Measurements from ENCODE around the gene PPIF. TPM values are rescaled to one million over a fixed set of nuclear protein-coding genes. Genes with fewer than 3 reads are reported as not detected.

The PPIF gene
- total and polyA plus RNA-seq, 2 of the 4 experiments (the other 2 are of a cell fraction), result 29.2 to 130 TPM

- Histone ChIP-seq H2AK5ac (ENCODE audit: low read depth, low read length) (peak overlapping the region; percentile 92), H3K27ac (ENCODE audit: insufficient read depth, low read length) (peak overlapping the region; percentile 79), H3K9me3 (ENCODE audit: control insufficient read depth, insufficient read depth, low read length) (no peaks in the 10 kb centered on the region), H3K23ac (ENCODE audit: low read depth, low read length) (peak overlapping the region; percentile 86; the same call in 1 of the 2 replicates), H3K4me3 (ENCODE audit: insufficient read depth, low read depth, low read length) (no peak overlapping the region), H3K79me1 (ENCODE audit: low read depth in 1 of 2, low read length in 2 of 2) (peaks cover 3 to 18% of the 10 kb centered on the region in 2 experiments; a peak in 1 of 4 replicates), H2AFZ (replicated peaks; ENCODE audit: low read length, poor library complexity) (peak overlapping the region; percentile 40), H3K4me1 (ENCODE audit: control insufficient read depth, insufficient read depth, low read length) (peaks cover 27% of the 10 kb centered on the region), H3K14ac (replicated peaks; ENCODE audit: low read depth, low read length) (peak overlapping the region; percentile 95), H3K27me3 (ENCODE audit: control insufficient read depth, insufficient read depth, low read length) (no peaks in the 10 kb centered on the region), H3K36me3 (ENCODE audit: control insufficient read depth, insufficient read depth, low read length) (peaks cover 19% of the 10 kb centered on the region; the same call in 1 of the 2 replicates), H2BK15ac (ENCODE audit: low read depth, low read length) (peak overlapping the region; percentile 88; the same call in 1 of the 3 replicates), H3K4me2 (ENCODE audit: low read depth, low read length) (no peak overlapping the region), H4K20me1 (ENCODE audit: insufficient read depth, low read length) (no peaks in the 10 kb centered on the region), H3K4ac (ENCODE audit: low read depth, low read length) (peak overlapping the region; percentile 84), H3K9me1 (ENCODE audit: insufficient read depth, low read length) (peaks cover 25% of the 10 kb centered on the region; the same call in 1 of the 2 replicates), H2BK120ac (ENCODE audit: low read depth, low read length) (peak overlapping the region; percentile 94), H3K56ac (ENCODE audit: extremely low read depth, insufficient read depth, low read length) (peak overlapping the region; percentile 49; the same call in 1 of the 2 replicates), H2BK20ac (ENCODE audit: low read depth, low read length) (peak overlapping the region; percentile 83), H4K91ac (ENCODE audit: insufficient read depth, low read depth, low read length) (peak overlapping the region; percentile 95), H2BK5ac (ENCODE audit: low read depth, low read length, poor library complexity, severe bottlenecking) (peak overlapping the region; percentile 73), H3K18ac (ENCODE audit: low read depth, low read length) (peak overlapping the region; percentile 70), H4K8ac (ENCODE audit: low read depth in 2 of 2, low read length in 2 of 2) (peak overlapping the region; percentile 78 to 94), H2AK9ac (replicated peaks; ENCODE audit: low read depth, low read length, poor library complexity) (peak overlapping the region; percentile 94), H3K9ac (ENCODE audit: low read depth, low read length) (peak overlapping the region; percentile 29), H4K5ac (ENCODE audit: low read depth, low read length) (peak overlapping the region; percentile 58)
- ChIA-PET CTCF (no interaction called here), POLR2A (ENCODE audit: unreplicated experiment) (no interaction called here)
- no TSS peak for BruUV-seq (replicated peaks)
- 25% methylated on average over 2 of the region's 9 CpGs; no CpG with 5 or more reads in 1 of the 2 experiments for WGBS, 2 experiments (ENCODE audit: extremely low coverage in 2 of 2, insufficient read length in 1 of 2)
- ATAC-seq (ENCODE audit: low read depth) (peak; percentile 4), DNase-seq (no peak)
- TF ChIP-seq CTCF (conservative IDR thresholded peaks at IDR 0.05; ENCODE audit: low read depth, low read length), result no peak
- TF ChIP-seq, protein P1, sequence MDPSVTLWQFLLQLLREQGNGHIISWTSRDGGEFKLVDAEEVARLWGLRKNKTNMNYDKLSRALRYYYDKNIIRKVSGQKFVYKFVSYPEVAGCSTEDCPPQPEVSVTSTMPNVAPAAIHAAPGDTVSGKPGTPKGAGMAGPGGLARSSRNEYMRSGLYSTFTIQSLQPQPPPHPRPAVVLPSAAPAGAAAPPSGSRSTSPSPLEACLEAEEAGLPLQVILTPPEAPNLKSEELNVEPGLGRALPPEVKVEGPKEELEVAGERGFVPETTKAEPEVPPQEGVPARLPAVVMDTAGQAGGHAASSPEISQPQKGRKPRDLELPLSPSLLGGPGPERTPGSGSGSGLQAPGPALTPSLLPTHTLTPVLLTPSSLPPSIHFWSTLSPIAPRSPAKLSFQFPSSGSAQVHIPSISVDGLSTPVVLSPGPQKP (IDR thresholded peaks at IDR 0.05; ENCODE audit: borderline replicate concordance, low read depth, low read length), result no peak
- TF ChIP-seq MXI1 (IDR thresholded peaks at IDR 0.05; ENCODE audit: borderline replicate concordance, low read depth, low read length), result no peak
- no peak for TF ChIP-seq NFE2L2 (IDR thresholded peaks at IDR 0.05; ENCODE audit: low read depth, low read length)
- TF ChIP-seq BHLHE40 (IDR thresholded peaks at IDR 0.05; ENCODE audit: low read depth, low read length), result no peak
- TF ChIP-seq MAZ (IDR thresholded peaks at IDR 0.05; ENCODE audit: borderline replicate concordance, low read depth, low read length), result no peak
- no peak for TF ChIP-seq POLR2A (IDR thresholded peaks at IDR 0.05; ENCODE audit: low read depth, low read length)
- TF ChIP-seq RAD21 (IDR thresholded peaks at IDR 0.05; ENCODE audit: low read length), result no peak
- no peak for TF ChIP-seq CHD1 (IDR thresholded peaks at IDR 0.05; ENCODE audit: low read depth, low read length)
- TF ChIP-seq MAFK (IDR thresholded peaks at IDR 0.05; ENCODE audit: low read depth, low read length), result no peak
- dilution Hi-C loops (cut with HindIII; ENCODE audit: low sequenced_read_pairs, unreplicated experiment) (no loop called here), in situ Hi-C loops (cut with MboI; ENCODE audit: low sequenced_read_pairs) (loop anchor here (25.0 kb wide), 1 partner anchor 106 kb away; no protein-coding TSS in a partner anchor), intact Hi-C loops (cut with micrococcal nuclease) (no loop called here)
Observed at GRCh38 chr10:79380946-79381721, 33.9 kb downstream of the PPIF start.
